SKM-1 (cell line): ENCODE results near the gene PLEKHG4.

ENCODE experiments used
- DNase-seq: peaks from one replicate; lab custom pipeline; 2025; ENCODE audit not compliant: unreplicated experiment; lab: John Stamatoyannopoulos, UW

Gene PLEKHG4

GRCh38 chr16:67317853-67318252 lies 38.5 kb downstream of the PLEKHG4 start:
- no peak for DNase-seq

- DNase-seq = no peak
Measured at GRCh38 chr16:67326115-67326471, 46.8 kb downstream of the PLEKHG4 start.

GRCh38 chr16:67326472-67327309 lies 47.4 kb downstream of the PLEKHG4 start, which contains the start of the genes KCTD19 and LRRC36:
TSS of gene KCTD19 (minus strand) at chr16:67326741. CDS start at chr16:67326707, 34 bp downstream.
TSS of gene LRRC36 (plus strand) at chr16:67326815. CDS start at chr16:67326863, 48 bp downstream.
- DNase-seq = no peak

GRCh38 chr16:67327743-67328142 lies 48.4 kb downstream of the PLEKHG4 start:
- DNase-seq = no peak

GRCh38 chr16:67329901-67330300 lies 50.6 kb downstream of the PLEKHG4 start:
- DNase-seq = no peak

- DNase-seq = no peak
Measured at GRCh38 chr16:67333315-67333714, 54.0 kb downstream of the PLEKHG4 start.

GRCh38 chr16:67336116-67336515 lies 56.8 kb downstream of the PLEKHG4 start:
- DNase-seq = no peak

GRCh38 chr16:67336648-67337047 lies 57.3 kb downstream of the PLEKHG4 start:
- no peak for DNase-seq
